22Rv1 (cell line): ENCODE results near the gene HPS5.
A peak's percentile ranks its signal among the peaks of the same experiment; 100 is the strongest.

Experiments used
- H3K27ac ChIP-seq: fragments of 450-650 bp; 2 replicates; pipeline ENCODE4 v1.5.1; 2017
- CTCF ChIP-seq: fragments of 450-650 bp; IDR thresholded peaks from 2 replicates; pipeline ENCODE4 v1.5.1; 2017; ENCODE audit warnings: mild to moderate bottlenecking
- ZFX ChIP-seq: fragments of 450-650 bp; IDR thresholded peaks from 2 replicates; pipeline ENCODE4 v1.6.1; 2017; ENCODE audit warnings: antibody characterized with exemption, borderline replicate concordance

Gene HPS5

GRCh38 chr11:18312663-18313420 lies 9.1 kb downstream of the HPS5 start:
- TF ChIP-seq ZFX (no peak), CTCF (no peak)
- H3K27ac ChIP-seq: no peak overlapping the region

GRCh38 chr11:18312012-18312411 lies 9.9 kb downstream of the HPS5 start:
- no peak overlapping the region for H3K27ac ChIP-seq

GRCh38 chr11:18310800-18311340 lies 11.1 kb downstream of the HPS5 start:
- TF ChIP-seq ZFX (no peak), CTCF (no peak)
- H3K27ac ChIP-seq: no peak overlapping the region

More at GRCh38 chr11:18312012-18312411, 9.9 kb downstream of the HPS5 start:
- TF ChIP-seq ZFX (no peak), CTCF (no peak)

GRCh38 chr11:18309691-18310090 lies 12.2 kb downstream of the HPS5 start:
- TF ChIP-seq ZFX (no peak), CTCF (no peak)
- no peak overlapping the region for H3K27ac ChIP-seq

GRCh38 chr11:18308242-18308641 lies 13.7 kb downstream of the HPS5 start:
- no peak for TF ChIP-seq CTCF
- TF ChIP-seq ZFX: no peak
- no peak overlapping the region for H3K27ac ChIP-seq

GRCh38 chr11:18307461-18308139 lies 14.3 kb downstream of the HPS5 start:
- no peak for TF ChIP-seq CTCF
- TF ChIP-seq ZFX: no peak
- H3K27ac ChIP-seq: no peak overlapping the region

- H3K27ac ChIP-seq: peak overlapping the region; percentile 22; the same call in 1 of the 2 replicates
- no peak for TF ChIP-seq CTCF
- no peak for TF ChIP-seq ZFX
Observed at GRCh38 chr11:18304745-18305144, 17.2 kb downstream of the HPS5 start.
